ENCODE measurements around the gene PPP1R1B.

The PPP1R1B gene

GRCh38 chr17:39580082-39580468 lies 46.7 kb upstream of the PPP1R1B start:
- no peaks in the 10 kb centered on the region for H3K9me2 ChIP-seq (replicated peaks; ENCODE audit: insufficient read depth, low read length)
- H3K9ac ChIP-seq (ENCODE audit: low read length), result no peak overlapping the region
- no peak overlapping the region for H3K4me3 ChIP-seq (ENCODE audit: insufficient read depth, low read length, poor library complexity, severe bottlenecking)
- H3K27ac ChIP-seq (ENCODE audit: low read depth, low read length), result no peak overlapping the region
- no peak for TF ChIP-seq EZH2phosphoT487 (conservative IDR thresholded peaks at IDR 0.05; ENCODE audit: low read length)
- TF ChIP-seq CTCF (IDR thresholded peaks at IDR 0.05; ENCODE audit: insufficient read depth, low read length, poor library complexity, severe bottlenecking), result no peak
- H3F3A ChIP-seq (ENCODE audit: insufficient read depth), result no peaks in the 10 kb centered on the region
- no peaks in the 10 kb centered on the region for H3K9me3 ChIP-seq (ENCODE audit: insufficient read depth, low read length)
- no peaks in the 10 kb centered on the region for H4K20me1 ChIP-seq (ENCODE audit: low read depth, low read length)
- H3K79me2 ChIP-seq (ENCODE audit: insufficient read depth, low read length), result no peaks in the 10 kb centered on the region
- H3K36me3 ChIP-seq (ENCODE audit: low read length), result no peaks in the 10 kb centered on the region
- no peaks in the 10 kb centered on the region for H3K27me3 ChIP-seq (ENCODE audit: low read length)
- H3K4me2 ChIP-seq (ENCODE audit: low read depth, low read length, poor library complexity, severe bottlenecking), result no peak overlapping the region
- no peak overlapping the region for H2AFZ ChIP-seq (ENCODE audit: low read depth, low read length, severe bottlenecking)

DNA sequence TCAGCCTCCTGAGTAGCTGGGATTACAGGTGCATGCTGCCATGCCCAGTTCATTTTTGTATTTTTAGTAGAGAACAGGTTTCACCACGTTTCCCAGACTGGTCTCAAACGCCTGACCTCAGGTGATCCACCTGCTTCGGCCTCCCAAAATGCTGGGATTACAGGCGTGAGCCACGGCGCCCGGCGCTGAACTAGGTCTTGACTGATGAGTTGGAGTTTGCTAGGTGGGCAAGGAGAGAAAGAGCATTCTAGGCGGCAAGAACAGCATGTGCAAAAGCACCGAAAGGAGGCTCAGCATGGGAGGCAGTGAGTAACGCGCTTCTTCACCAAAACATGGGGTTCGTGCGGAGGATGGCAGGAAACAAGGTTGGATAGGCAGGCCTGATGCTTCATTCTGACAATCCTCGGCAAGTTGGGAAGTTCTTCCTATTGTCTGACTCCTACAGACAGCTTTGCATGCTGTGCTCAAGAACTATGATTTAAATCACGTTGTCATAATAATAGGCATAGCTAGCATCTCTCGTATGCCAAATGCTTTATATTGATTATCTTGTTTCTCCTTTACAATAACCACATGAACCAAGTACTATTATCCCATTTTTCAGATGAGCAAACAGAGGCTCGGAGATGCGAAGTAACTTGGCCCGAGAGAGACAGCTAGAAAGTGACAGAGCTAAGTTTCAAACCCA lies 45.5 kb upstream of the PPP1R1B start:
- Histone ChIP-seq H2AFZ (ENCODE audit: low read depth, low read length, severe bottlenecking) (no peak overlapping the region), H3K4me2 (ENCODE audit: low read depth, low read length, poor library complexity, severe bottlenecking) (no peak overlapping the region), H3K36me3 (ENCODE audit: low read length) (no peaks in the 10 kb centered on the region), H3K27ac (ENCODE audit: low read depth, low read length) (no peak overlapping the region), H3K79me2 (ENCODE audit: insufficient read depth, low read length) (no peaks in the 10 kb centered on the region), H3K9me3 (ENCODE audit: insufficient read depth, low read length) (no peaks in the 10 kb centered on the region), H3K4me3 (ENCODE audit: insufficient read depth, low read length, poor library complexity, severe bottlenecking) (no peak overlapping the region), H3K9ac (ENCODE audit: low read length) (no peak overlapping the region), H3K27me3 (ENCODE audit: low read length) (no peaks in the 10 kb centered on the region), H3F3A (ENCODE audit: insufficient read depth) (no peaks in the 10 kb centered on the region), H3K9me2 (replicated peaks; ENCODE audit: insufficient read depth, low read length) (no peaks in the 10 kb centered on the region), H4K20me1 (ENCODE audit: low read depth, low read length) (no peaks in the 10 kb centered on the region)
- no peak for TF ChIP-seq CTCF (IDR thresholded peaks at IDR 0.05; ENCODE audit: insufficient read depth, low read length, poor library complexity, severe bottlenecking)
- no peak for TF ChIP-seq EZH2phosphoT487 (conservative IDR thresholded peaks at IDR 0.05; ENCODE audit: low read length)

DNA sequence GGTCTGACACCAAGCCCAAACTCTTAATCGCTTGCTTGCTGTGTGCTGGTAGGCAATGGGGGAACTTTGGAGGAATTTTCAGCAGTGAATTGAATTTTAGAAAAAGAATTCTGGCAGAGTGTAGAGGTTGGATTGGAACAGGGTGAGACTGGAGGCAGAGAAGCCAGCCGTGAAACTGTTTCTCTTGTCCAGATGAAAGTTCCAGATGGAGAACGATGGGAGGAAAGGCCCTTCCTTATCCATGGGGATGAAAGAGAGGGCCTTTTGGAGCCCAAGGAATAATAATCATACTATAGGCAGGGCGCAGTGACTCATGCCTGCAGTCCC lies 45.0 kb upstream of the PPP1R1B start:
- no peaks in the 10 kb centered on the region for H3K79me2 ChIP-seq (ENCODE audit: insufficient read depth, low read length)
- no peak overlapping the region for H3K4me2 ChIP-seq (ENCODE audit: low read depth, low read length, poor library complexity, severe bottlenecking)
- H3K9ac ChIP-seq (ENCODE audit: low read length), result no peak overlapping the region
- no peaks in the 10 kb centered on the region for H3F3A ChIP-seq (ENCODE audit: insufficient read depth)
- no peak for TF ChIP-seq CTCF (IDR thresholded peaks at IDR 0.05; ENCODE audit: insufficient read depth, low read length, poor library complexity, severe bottlenecking)
- TF ChIP-seq EZH2phosphoT487 (conservative IDR thresholded peaks at IDR 0.05; ENCODE audit: low read length), result no peak
- no peak overlapping the region for H2AFZ ChIP-seq (ENCODE audit: low read depth, low read length, severe bottlenecking)
- H3K4me3 ChIP-seq (ENCODE audit: insufficient read depth, low read length, poor library complexity, severe bottlenecking), result no peak overlapping the region
- no peak overlapping the region for H3K27ac ChIP-seq (ENCODE audit: low read depth, low read length)
- H3K9me3 ChIP-seq (ENCODE audit: insufficient read depth, low read length), result no peaks in the 10 kb centered on the region
- H3K9me2 ChIP-seq (replicated peaks; ENCODE audit: insufficient read depth, low read length), result no peaks in the 10 kb centered on the region
- H3K27me3 ChIP-seq (ENCODE audit: low read length), result no peaks in the 10 kb centered on the region
- H3K36me3 ChIP-seq (ENCODE audit: low read length), result no peaks in the 10 kb centered on the region
- H4K20me1 ChIP-seq (ENCODE audit: low read depth, low read length), result no peaks in the 10 kb centered on the region
